Measurements from ENCODE around the gene RHOA. TPM values are rescaled to one million over a fixed set of nuclear protein-coding genes. Genes with fewer than 3 reads are reported as not detected.

Gene RHOA
- total and polyA plus RNA-seq, 2 of the 13 experiments (the other 11 are each of a cell fraction or from before 2014, with no cell fraction given): 131 to 177 TPM

GRCh38 chr3:49346797-49347251 lies 65.0 kb downstream of the RHOA start:
- H3K27me3 ChIP-seq (ENCODE audit: control insufficient read depth in 1 of 2, insufficient read depth in 2 of 2, low read length in 2 of 2): no peaks in the 10 kb centered on the region
- no peak overlapping the region for H3K9ac ChIP-seq (ENCODE audit: insufficient read depth, low read depth, low read length)
- H3K27ac ChIP-seq (ENCODE audit: extremely low read length, insufficient read depth, low read length): peak overlapping the region; percentile 43
- no peak overlapping the region for H2AFZ ChIP-seq (ENCODE audit: low read length)
- H4K20me1 ChIP-seq (ENCODE audit: insufficient read depth, low read length): no peaks in the 10 kb centered on the region
- ATAC-seq (no peak), FAIRE-seq (no peak), DNase-seq (ENCODE audit: low spot score) (no peak)
- TF ChIP-seq ZNF468 (CRISPR knock-in tag; IDR thresholded peaks at IDR 0.05) (no peak), ZFP1 (CRISPR knock-in tag; IDR thresholded peaks at IDR 0.05) (no peak), ATF1 (CRISPR knock-in tag; IDR thresholded peaks at IDR 0.05) (no peak), ZNF101 (CRISPR knock-in tag; IDR thresholded peaks at IDR 0.05; ENCODE audit: borderline replicate concordance, low read depth) (no peak), NBN (conservative IDR thresholded peaks at IDR 0.05) (no peak), ZNF883 (CRISPR knock-in tag; IDR thresholded peaks at IDR 0.05; ENCODE audit: not compliant biosample characterization) (no peak), MXD3 (CRISPR knock-in tag; IDR thresholded peaks at IDR 0.05) (no peak), ZFP37 (CRISPR knock-in tag; IDR thresholded peaks at IDR 0.05; ENCODE audit: borderline replicate concordance) (no peak), REL (CRISPR knock-in tag; conservative IDR thresholded peaks at IDR 0.05) (no peak), MTERF4 (CRISPR knock-in tag; IDR thresholded peaks at IDR 0.05) (no peak), E2F5 (CRISPR knock-in tag; conservative IDR thresholded peaks at IDR 0.05) (no peak), SKI (IDR thresholded peaks at IDR 0.05; ENCODE audit: partially characterized antibody) (no peak), SYNCRIP (IDR thresholded peaks at IDR 0.05; ENCODE audit: insufficient read depth, low read depth, low read length) (no peak), SCMH1 (CRISPR knock-in tag; IDR thresholded peaks at IDR 0.05; ENCODE audit: borderline replicate concordance) (no peak), ZNF549 (CRISPR knock-in tag; IDR thresholded peaks at IDR 0.05) (no peak)
- peak overlapping the region; percentile 35; the same call in 1 of the 2 replicates for H3K4me2 ChIP-seq (ENCODE audit: low read depth, low read length)
- in situ Hi-C loops (cut with HindIII; ENCODE audit: extremely low pct_ligation_motif_present, low pct_unique_long_range_greater_than_20kb) (loop anchor here (25.0 kb wide), 1 partner anchor 90 kb away; the partner anchor contains the start of gene NICN1), intact Hi-C loops (cut with micrococcal nuclease; ENCODE audit: unreplicated experiment) (no loop called here)
- BruUV-seq (replicated peaks): no TSS peak
- no peaks in the 10 kb centered on the region for H3K36me3 ChIP-seq (replicated peaks in 1 of 2; ENCODE audit: control insufficient read depth in 1 of 2, insufficient read depth in 2 of 2, low read length in 2 of 2)
- peaks cover 83% of the 10 kb centered on the region for H3K4me1 ChIP-seq (ENCODE audit: insufficient read depth, low read length)
- H3K9me3 ChIP-seq (ENCODE audit: low read length): no peaks in the 10 kb centered on the region
- CTCF ChIA-PET (ENCODE audit: low intra/inter-chr PET ratio, low total read pairs): no interaction called here
- POLR2A ChIA-PET: interaction anchor here (1.4 to 1.7 kb wide), 2 partner anchors 11 to 65 kb away, joined by 5 to 19 read pairs; partner anchors contain the start of genes GPX1, RHOA and TCTA
- H3K4me3 ChIP-seq (replicated peaks in 1 of 3; ENCODE audit: insufficient read depth in 1 of 3, low read depth in 2 of 3, low read length in 3 of 3): no peak overlapping the region
- H3K79me2 ChIP-seq (ENCODE audit: insufficient read depth, low read length): no peaks in the 10 kb centered on the region
- WGBS (ENCODE audit: low lambda C conversion rate): 61% methylated on average over 6 of the region's 6 CpGs
